PC-3 (cell line): ENCODE data around the gene BTAF1. TPM values are rescaled to one million over a fixed set of nuclear protein-coding genes. Genes with fewer than 3 reads are reported as not detected.

Experiments used
- ATAC-seq: fragments of 200-7000 bp; cut with Tn5 transposase; 2 replicates; pipeline ENCODE4 v1.9.1; 2020; ENCODE audit warnings: mild to moderate bottlenecking, moderate library complexity
- BruUV-seq: library from RNA; stranded (reverse); fragments of 400-500 nt; replicated peaks from 2 replicates; lab custom pipeline; 2021; lab: Mats Ljungman, UMichigan
- CTCF ChIA-PET: fragments of 300-600 bp; sonication (Branson Sonifier 250); formaldehyde crosslinking; loops from one replicate; lab custom pipeline; 2022; ENCODE audit warnings: antibody characterized with exemption; lab: Charles Lee
- POLR2A ChIA-PET: fragments of 300-600 bp; sonication (Branson Sonifier 250); formaldehyde crosslinking; loops from one replicate; lab custom pipeline; 2022; ENCODE audit warnings: antibody characterized with exemption; ENCODE audit not compliant: unreplicated experiment; lab: Charles Lee
- DNase-seq: peaks from one replicate; pipeline ENCODE4 v3.0.0-alpha.2; 2015
- H2AFZ ChIP-seq: fragments of 300-600 bp; sonication (generic); 2 replicates; pipeline ENCODE4 v1.6.0; 2016; ENCODE audit warnings: antibody characterized with exemption, low read length
- H3F3A ChIP-seq: fragments of 300-600 bp; sonication (generic); one replicate; pipeline ENCODE4 v1.6.0; 2017; ENCODE audit warnings: antibody characterized with exemption, low read length, control low read depth, mild to moderate bottlenecking; ENCODE audit not compliant: unreplicated experiment
- H3K27ac ChIP-seq: fragments of 300-600 bp; sonication (generic); 2 replicates; pipeline ENCODE4 v1.5.1; 2016; ENCODE audit warnings: mild to moderate bottlenecking, low read length
- H3K27me3 ChIP-seq: fragments of 300-600 bp; sonication (generic); 2 replicates; pipeline ENCODE4 v1.6.1; 2016; ENCODE audit warnings: low read length, mixed read lengths
- H3K36me3 ChIP-seq: fragments of 300-600 bp; sonication (generic); 2 replicates; pipeline ENCODE4 v1.6.1; 2016; ENCODE audit warnings: low read depth, mixed run types, low read length, mixed read lengths
- H3K4me1 ChIP-seq: fragments of 300-600 bp; sonication (generic); 2 replicates; pipeline ENCODE4 v1.5.1; 2016; ENCODE audit warnings: low read length; ENCODE audit not compliant: insufficient read depth
- H3K4me2 ChIP-seq: fragments of 300-600 bp; sonication (generic); 2 replicates; pipeline ENCODE4 v1.6.0; 2016; ENCODE audit warnings: low read length
- H3K4me3 ChIP-seq: fragments of 300-600 bp; sonication (generic); 2 replicates; pipeline ENCODE4 v1.5.1; 2016; ENCODE audit warnings: mild to moderate bottlenecking, low read length, mixed read lengths
- H3K79me2 ChIP-seq: fragments of 300-600 bp; sonication (generic); 2 replicates; pipeline ENCODE4 v1.6.1; 2017; ENCODE audit warnings: low read length, mixed read lengths
- H3K9ac ChIP-seq: fragments of 300-600 bp; sonication (generic); 2 replicates; pipeline ENCODE4 v1.6.0; 2016; ENCODE audit warnings: mild to moderate bottlenecking, low read length
- H3K9me2 ChIP-seq: fragments of 300-600 bp; sonication (generic); replicated peaks from 2 replicates; pipeline ENCODE4 v1.6.1; 2016; ENCODE audit warnings: mixed run types, low read length, mixed read lengths
- H3K9me3 ChIP-seq: fragments of 300-600 bp; sonication (generic); 2 replicates; pipeline ENCODE4 v1.6.1; 2016; ENCODE audit warnings: low read length, mixed read lengths
- H4K20me1 ChIP-seq: fragments of 300-600 bp; sonication (generic); 2 replicates; pipeline ENCODE4 v1.6.1; 2016; ENCODE audit warnings: low read length, mixed read lengths
- CTCF ChIP-seq: fragments of 300-600 bp; sonication (generic); conservative IDR thresholded peaks from 2 replicates; pipeline ENCODE4 v1.5.1; 2017; ENCODE audit warnings: antibody characterized with exemption, low read depth, mild to moderate bottlenecking, low read length
- EZH2 ChIP-seq: fragments of 300-600 bp; sonication (generic); IDR thresholded peaks from one replicate; pipeline ENCODE4 v1.6.1; 2017; ENCODE audit warnings: antibody characterized with exemption, mild to moderate bottlenecking, low read length; ENCODE audit not compliant: unreplicated experiment
- EZH2phosphoT487 ChIP-seq: fragments of 300-600 bp; sonication (generic); IDR thresholded peaks from 2 replicates; pipeline ENCODE4 v1.6.1; 2018; ENCODE audit warnings: mild to moderate bottlenecking, antibody characterized with exemption, low read length, borderline replicate concordance
- intact Hi-C: fragments of 100-400 bp; cut with micrococcal nuclease; formaldehyde crosslinking; loops from 2 replicates; pipeline ENCODE4 v1.9.0; 2023
- total RNA-seq: library from RNA; depleted of rRNA; stranded (reverse); fragments of >200 nt; gene quantifications from 2 replicates; pipeline ENCODE4 v1.2.3, GENCODE V29; 2014

The BTAF1 gene
- total RNA-seq, 1 experiment from 2014 or later, result 27.6 TPM

- H4K20me1 ChIP-seq, result no peaks in the 10 kb centered on the region
- no peak overlapping the region for H3K9ac ChIP-seq
- H3K27me3 ChIP-seq, result no peaks in the 10 kb centered on the region
- no peaks in the 10 kb centered on the region for H3K9me2 ChIP-seq
- H3F3A ChIP-seq, result no peaks in the 10 kb centered on the region
- H3K79me2 ChIP-seq, result no peaks in the 10 kb centered on the region
- H3K4me3 ChIP-seq, result no peak overlapping the region
- H3K4me1 ChIP-seq, result peaks cover 9% of the 10 kb centered on the region
- no peak for DNase-seq
- no peak overlapping the region for H2AFZ ChIP-seq
- BruUV-seq, result no TSS peak
- POLR2A ChIA-PET, result no interaction called here
- intact Hi-C loops, result no loop called here
- TF ChIP-seq EZH2 (no peak), EZH2phosphoT487 (no peak), CTCF (no peak)
- H3K27ac ChIP-seq, result no peak overlapping the region
- no peak overlapping the region for H3K4me2 ChIP-seq
- H3K9me3 ChIP-seq, result no peaks in the 10 kb centered on the region
- CTCF ChIA-PET, result no interaction called here
- ATAC-seq, result no peak
- H3K36me3 ChIP-seq, result no peaks in the 10 kb centered on the region
Observed at GRCh38 chr10:92075829-92076228, 152.3 kb downstream of the BTAF1 start.

- peak; percentile 49 for DNase-seq
- no peaks in the 10 kb centered on the region for H3K36me3 ChIP-seq
- ChIA-PET CTCF (no interaction called here), POLR2A (no interaction called here)
- H3K9me2 ChIP-seq, result no peaks in the 10 kb centered on the region
- peaks cover 9% of the 10 kb centered on the region for H3K4me1 ChIP-seq
- H3K4me2 ChIP-seq, result peak overlapping the region; percentile 37; the same call in 1 of the 2 replicates
- no peak for TF ChIP-seq CTCF
- no peak for TF ChIP-seq EZH2
- TF ChIP-seq EZH2phosphoT487, result no peak
- H3F3A ChIP-seq, result no peaks in the 10 kb centered on the region
- no TSS peak for BruUV-seq
- no peaks in the 10 kb centered on the region for H3K27me3 ChIP-seq
- no peaks in the 10 kb centered on the region for H4K20me1 ChIP-seq
- no peak overlapping the region for H3K9ac ChIP-seq
- H3K9me3 ChIP-seq, result no peaks in the 10 kb centered on the region
- peak overlapping the region; percentile 65 for H2AFZ ChIP-seq
- H3K79me2 ChIP-seq, result no peaks in the 10 kb centered on the region
- no peak overlapping the region for H3K4me3 ChIP-seq
- H3K27ac ChIP-seq, result 0 out of 2 replicates have a peak overlapping the region, but pooled peaks have one; percentile 28
- peak; percentile 48 for ATAC-seq
- intact Hi-C loops, result no loop called here
Observed at GRCh38 chr10:92076722-92077121, 153.2 kb downstream of the BTAF1 start.

- no peak overlapping the region for H3K4me2 ChIP-seq
- H4K20me1 ChIP-seq, result no peaks in the 10 kb centered on the region
- H3K27me3 ChIP-seq, result no peaks in the 10 kb centered on the region
- no peak for TF ChIP-seq CTCF
- no peak for TF ChIP-seq EZH2
- H3K9me2 ChIP-seq, result no peaks in the 10 kb centered on the region
- H3K9me3 ChIP-seq, result no peaks in the 10 kb centered on the region
- no peak overlapping the region for H2AFZ ChIP-seq
- no peaks in the 10 kb centered on the region for H3K36me3 ChIP-seq
- intact Hi-C loops, result no loop called here
- no peak overlapping the region for H3K4me3 ChIP-seq
- peaks cover 9% of the 10 kb centered on the region for H3K4me1 ChIP-seq
- H3K9ac ChIP-seq, result no peak overlapping the region
- POLR2A ChIA-PET, result no interaction called here
- DNase-seq (no peak), ATAC-seq (no peak)
- no peaks in the 10 kb centered on the region for H3F3A ChIP-seq
- H3K27ac ChIP-seq, result no peak overlapping the region
- CTCF ChIA-PET, result interaction anchor here (0.5 kb wide), 1 partner anchor 357 kb away, joined by 3 read pairs; no protein-coding TSS in a partner anchor
- no TSS peak for BruUV-seq
- no peaks in the 10 kb centered on the region for H3K79me2 ChIP-seq
Observed at GRCh38 chr10:92079003-92079402, 155.4 kb downstream of the BTAF1 start.
